Neural cell (in vitro differentiated cells): ENCODE measurements around the gene BET1.

Source experiments
- EP300 ChIP-seq: fragments of 450-650 bp; conservative IDR thresholded peaks from 2 replicates; pipeline ENCODE4 v1.6.1; 2014; ENCODE audit warnings: antibody characterized with exemption, mild to moderate bottlenecking, moderate library complexity; ENCODE audit not compliant: poor library complexity, severe bottlenecking
- EZH2 ChIP-seq: fragments of 200-600, 300-800 bp; shearing (Covaris generic), sonication (generic); IDR thresholded peaks from 2 replicates; pipeline ENCODE4 v1.6.1; 2014; ENCODE audit warnings: antibody characterized with exemption, low read length, borderline replicate concordance, mild to moderate bottlenecking; ENCODE audit not compliant: insufficient read depth, poor library complexity, severe bottlenecking
- POLR2AphosphoS5 ChIP-seq: IDR thresholded peaks from 2 replicates; pipeline ENCODE4 v1.6.1; 2012
- TF ChIP-seq, protein P1 (sequence below): fragments of 450-650 bp; IDR thresholded peaks from 2 replicates; pipeline ENCODE4 v1.5.1; 2014; ENCODE audit warnings: antibody characterized with exemption, mild to moderate bottlenecking, moderate library complexity; ENCODE audit not compliant: poor library complexity, severe bottlenecking
- TF ChIP-seq, protein P2 (sequence below): IDR thresholded peaks from 2 replicates; pipeline ENCODE4 v1.6.1; 2012; ENCODE audit warnings: borderline replicate concordance

- TF ChIP-seq, protein P1, sequence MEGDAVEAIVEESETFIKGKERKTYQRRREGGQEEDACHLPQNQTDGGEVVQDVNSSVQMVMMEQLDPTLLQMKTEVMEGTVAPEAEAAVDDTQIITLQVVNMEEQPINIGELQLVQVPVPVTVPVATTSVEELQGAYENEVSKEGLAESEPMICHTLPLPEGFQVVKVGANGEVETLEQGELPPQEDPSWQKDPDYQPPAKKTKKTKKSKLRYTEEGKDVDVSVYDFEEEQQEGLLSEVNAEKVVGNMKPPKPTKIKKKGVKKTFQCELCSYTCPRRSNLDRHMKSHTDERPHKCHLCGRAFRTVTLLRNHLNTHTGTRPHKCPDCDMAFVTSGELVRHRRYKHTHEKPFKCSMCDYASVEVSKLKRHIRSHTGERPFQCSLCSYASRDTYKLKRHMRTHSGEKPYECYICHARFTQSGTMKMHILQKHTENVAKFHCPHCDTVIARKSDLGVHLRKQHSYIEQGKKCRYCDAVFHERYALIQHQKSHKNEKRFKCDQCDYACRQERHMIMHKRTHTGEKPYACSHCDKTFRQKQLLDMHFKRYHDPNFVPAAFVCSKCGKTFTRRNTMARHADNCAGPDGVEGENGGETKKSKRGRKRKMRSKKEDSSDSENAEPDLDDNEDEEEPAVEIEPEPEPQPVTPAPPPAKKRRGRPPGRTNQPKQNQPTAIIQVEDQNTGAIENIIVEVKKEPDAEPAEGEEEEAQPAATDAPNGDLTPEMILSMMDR: no peak
- TF ChIP-seq EP300 (no peak), POLR2AphosphoS5 (no peak), EZH2 (no peak)
- TF ChIP-seq, protein P2, sequence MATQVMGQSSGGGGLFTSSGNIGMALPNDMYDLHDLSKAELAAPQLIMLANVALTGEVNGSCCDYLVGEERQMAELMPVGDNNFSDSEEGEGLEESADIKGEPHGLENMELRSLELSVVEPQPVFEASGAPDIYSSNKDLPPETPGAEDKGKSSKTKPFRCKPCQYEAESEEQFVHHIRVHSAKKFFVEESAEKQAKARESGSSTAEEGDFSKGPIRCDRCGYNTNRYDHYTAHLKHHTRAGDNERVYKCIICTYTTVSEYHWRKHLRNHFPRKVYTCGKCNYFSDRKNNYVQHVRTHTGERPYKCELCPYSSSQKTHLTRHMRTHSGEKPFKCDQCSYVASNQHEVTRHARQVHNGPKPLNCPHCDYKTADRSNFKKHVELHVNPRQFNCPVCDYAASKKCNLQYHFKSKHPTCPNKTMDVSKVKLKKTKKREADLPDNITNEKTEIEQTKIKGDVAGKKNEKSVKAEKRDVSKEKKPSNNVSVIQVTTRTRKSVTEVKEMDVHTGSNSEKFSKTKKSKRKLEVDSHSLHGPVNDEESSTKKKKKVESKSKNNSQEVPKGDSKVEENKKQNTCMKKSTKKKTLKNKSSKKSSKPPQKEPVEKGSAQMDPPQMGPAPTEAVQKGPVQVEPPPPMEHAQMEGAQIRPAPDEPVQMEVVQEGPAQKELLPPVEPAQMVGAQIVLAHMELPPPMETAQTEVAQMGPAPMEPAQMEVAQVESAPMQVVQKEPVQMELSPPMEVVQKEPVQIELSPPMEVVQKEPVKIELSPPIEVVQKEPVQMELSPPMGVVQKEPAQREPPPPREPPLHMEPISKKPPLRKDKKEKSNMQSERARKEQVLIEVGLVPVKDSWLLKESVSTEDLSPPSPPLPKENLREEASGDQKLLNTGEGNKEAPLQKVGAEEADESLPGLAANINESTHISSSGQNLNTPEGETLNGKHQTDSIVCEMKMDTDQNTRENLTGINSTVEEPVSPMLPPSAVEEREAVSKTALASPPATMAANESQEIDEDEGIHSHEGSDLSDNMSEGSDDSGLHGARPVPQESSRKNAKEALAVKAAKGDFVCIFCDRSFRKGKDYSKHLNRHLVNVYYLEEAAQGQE: no peak
These were observed 45.9 kb downstream of the BET1 start for GRCh38 chr7:93958216-93958615.
